MCF 10A (cell line): ENCODE measurements around the gene FLT1. TPM values are rescaled to one million over a fixed set of nuclear protein-coding genes. Genes with fewer than 3 reads are reported as not detected.

ENCODE experiments used
- BruUV-seq: library from RNA; stranded (reverse); fragments of 400-500 nt; replicated peaks from 2 replicates; lab custom pipeline; 2021; lab: Mats Ljungman, UMichigan
- CTCF ChIA-PET: fragments of 300-600 bp; sonication (Branson Sonifier 250); formaldehyde crosslinking; extraction: SDS; loops from one replicate; lab custom pipeline; 2021; ENCODE audit warnings: antibody characterized with exemption, inconsistent platforms; lab: Yijun Ruan, JAX
- POLR2A ChIA-PET: fragments of 300-600, 350-650 bp; sonication (Branson Sonifier 250); formaldehyde crosslinking; extraction: SDS; loops from one replicate; lab custom pipeline; 2020; ENCODE audit warnings: antibody characterized with exemption, inconsistent platforms; lab: Yijun Ruan, JAX
- DNase-seq: peaks from one replicate; pipeline ENCODE4 v3.0.0-alpha.2; 2018; ENCODE audit not compliant: unreplicated experiment
- H3K27ac Mint-ChIP-seq: one replicate; pipeline ENCODE4 v1.8.0; 2022; ENCODE audit warnings: mild to moderate bottlenecking, low read depth, mixed read lengths; ENCODE audit not compliant: unreplicated experiment
- H3K27me3 Mint-ChIP-seq: one replicate; pipeline ENCODE4 v1.8.0; 2022; ENCODE audit warnings: mixed read lengths; ENCODE audit not compliant: insufficient read depth, unreplicated experiment
- H3K36me3 Mint-ChIP-seq: one replicate; pipeline ENCODE4 v1.8.0; 2022; ENCODE audit warnings: mild to moderate bottlenecking, moderate library complexity, mixed read lengths; ENCODE audit not compliant: insufficient read depth, unreplicated experiment
- H3K4me1 Mint-ChIP-seq: one replicate; pipeline ENCODE4 v1.8.0; 2022; ENCODE audit warnings: mixed read lengths; ENCODE audit not compliant: insufficient read depth, unreplicated experiment
- H3K4me3 Mint-ChIP-seq: one replicate; pipeline ENCODE4 v1.8.0; 2022; ENCODE audit warnings: mild to moderate bottlenecking, moderate library complexity, mixed read lengths; ENCODE audit not compliant: unreplicated experiment
- H3K9me3 Mint-ChIP-seq: one replicate; pipeline ENCODE4 v1.8.0; 2022; ENCODE audit warnings: mixed read lengths; ENCODE audit not compliant: unreplicated experiment
- intact Hi-C: fragments of 100-400 bp; cut with micrococcal nuclease; formaldehyde crosslinking; loops from 2 replicates; pipeline ENCODE4 v1.14.1; 2022
- total RNA-seq: library from RNA; stranded (reverse); gene quantifications from 2 replicates; pipeline ENCODE4 v1.2.3, GENCODE V29; 2022
- TF ChIP-seq, protein P1 (sequence below): fragments of 200-600 bp; IDR thresholded peaks from one replicate; pipeline ENCODE4 v1.8.0; 2022; ENCODE audit warnings: antibody characterized with exemption, mild to moderate bottlenecking; ENCODE audit not compliant: unreplicated experiment

The FLT1 gene
- total RNA-seq, 1 experiment from 2014 or later: not detected

DNA sequence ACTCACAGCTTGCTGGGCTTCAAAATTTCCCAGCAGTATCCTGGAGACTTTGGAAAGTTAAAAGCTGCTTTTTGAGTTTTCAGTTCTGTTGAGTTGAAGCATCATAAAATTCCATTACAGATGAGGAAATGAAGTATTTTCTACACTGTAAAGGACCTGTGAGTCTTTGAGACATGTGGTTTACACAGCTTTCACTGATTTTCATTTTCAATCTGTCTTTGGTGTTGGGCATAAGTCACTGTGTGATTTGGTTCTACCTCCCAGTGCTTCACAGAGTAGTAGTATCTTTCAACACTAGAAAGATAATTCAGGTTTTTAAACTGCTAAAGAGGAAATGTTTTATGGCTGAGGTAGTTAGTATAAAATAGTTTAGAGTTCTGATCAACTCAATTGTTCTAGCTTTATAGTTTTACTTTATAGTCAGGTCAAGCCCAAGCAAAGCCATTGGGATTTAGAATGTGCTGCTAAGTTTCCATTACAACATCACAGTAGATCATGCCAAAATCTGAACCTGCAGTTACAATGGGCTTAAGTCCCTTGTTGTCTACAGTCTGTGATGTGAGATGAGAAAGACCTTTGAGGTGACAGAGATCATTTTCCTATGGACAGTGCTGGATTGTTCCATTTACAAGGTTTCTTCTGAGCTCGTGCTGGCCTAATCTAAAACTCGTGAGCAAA is 161.6 kb downstream of the FLT1 start:
- no peak for DNase-seq
- POLR2A ChIA-PET: no interaction called here
- no TSS peak for BruUV-seq
- Mint-ChIP-seq H3K4me3 (no peak overlapping the region), H3K27ac (no peak overlapping the region), H3K36me3 (no peaks in the 10 kb centered on the region), H3K27me3 (no peaks in the 10 kb centered on the region), H3K9me3 (no peaks in the 10 kb centered on the region), H3K4me1 (peaks cover 9% of the 10 kb centered on the region)
- CTCF ChIA-PET: interaction anchor here (0.6 to 2.2 kb wide), 2 partner anchors 9 to 78 kb away, joined by 3 to 11 read pairs; no protein-coding TSS in a partner anchor
- intact Hi-C loops: no loop called here
- TF ChIP-seq, protein P1, sequence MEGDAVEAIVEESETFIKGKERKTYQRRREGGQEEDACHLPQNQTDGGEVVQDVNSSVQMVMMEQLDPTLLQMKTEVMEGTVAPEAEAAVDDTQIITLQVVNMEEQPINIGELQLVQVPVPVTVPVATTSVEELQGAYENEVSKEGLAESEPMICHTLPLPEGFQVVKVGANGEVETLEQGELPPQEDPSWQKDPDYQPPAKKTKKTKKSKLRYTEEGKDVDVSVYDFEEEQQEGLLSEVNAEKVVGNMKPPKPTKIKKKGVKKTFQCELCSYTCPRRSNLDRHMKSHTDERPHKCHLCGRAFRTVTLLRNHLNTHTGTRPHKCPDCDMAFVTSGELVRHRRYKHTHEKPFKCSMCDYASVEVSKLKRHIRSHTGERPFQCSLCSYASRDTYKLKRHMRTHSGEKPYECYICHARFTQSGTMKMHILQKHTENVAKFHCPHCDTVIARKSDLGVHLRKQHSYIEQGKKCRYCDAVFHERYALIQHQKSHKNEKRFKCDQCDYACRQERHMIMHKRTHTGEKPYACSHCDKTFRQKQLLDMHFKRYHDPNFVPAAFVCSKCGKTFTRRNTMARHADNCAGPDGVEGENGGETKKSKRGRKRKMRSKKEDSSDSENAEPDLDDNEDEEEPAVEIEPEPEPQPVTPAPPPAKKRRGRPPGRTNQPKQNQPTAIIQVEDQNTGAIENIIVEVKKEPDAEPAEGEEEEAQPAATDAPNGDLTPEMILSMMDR: no peak

DNA sequence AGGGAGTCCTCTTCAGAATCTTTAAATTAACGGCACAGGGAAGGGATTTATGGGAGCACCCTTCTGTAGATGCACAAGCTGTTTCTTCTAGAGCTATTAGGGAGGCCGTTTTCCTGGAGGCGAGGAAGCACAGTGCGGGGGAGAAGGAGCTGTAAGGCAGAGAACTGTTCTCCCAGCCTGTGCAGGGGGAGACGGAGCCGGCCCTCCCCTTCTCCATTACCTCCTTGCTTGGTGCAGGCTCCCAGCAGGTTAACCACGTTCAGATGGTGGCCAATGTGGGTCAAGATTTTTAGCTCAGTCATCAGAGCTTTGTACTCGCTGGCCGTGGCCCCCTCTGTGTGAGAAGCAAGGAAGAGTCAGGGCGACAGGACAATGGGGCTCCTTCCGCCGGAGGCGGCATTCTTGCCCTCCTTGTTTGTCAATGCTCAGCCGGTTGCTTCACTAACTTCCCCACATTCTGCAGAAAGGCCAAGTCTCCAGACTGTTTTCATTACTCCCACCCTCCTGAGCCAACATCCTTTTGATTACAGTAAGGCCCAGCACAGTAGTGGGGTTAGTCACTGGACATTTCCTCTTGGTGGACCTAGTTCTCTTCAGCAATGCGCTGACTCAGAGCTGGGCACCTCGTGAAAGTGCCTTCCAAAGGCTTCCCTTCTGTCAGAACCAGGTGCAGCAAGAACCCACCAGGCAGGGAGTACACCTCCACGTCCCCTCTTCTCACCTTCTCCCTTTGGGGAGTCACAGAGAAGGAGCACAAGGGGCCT is 165.4 kb downstream of the FLT1 start:
- no peak overlapping the region for H3K27ac Mint-ChIP-seq
- BruUV-seq: no TSS peak

DNA sequence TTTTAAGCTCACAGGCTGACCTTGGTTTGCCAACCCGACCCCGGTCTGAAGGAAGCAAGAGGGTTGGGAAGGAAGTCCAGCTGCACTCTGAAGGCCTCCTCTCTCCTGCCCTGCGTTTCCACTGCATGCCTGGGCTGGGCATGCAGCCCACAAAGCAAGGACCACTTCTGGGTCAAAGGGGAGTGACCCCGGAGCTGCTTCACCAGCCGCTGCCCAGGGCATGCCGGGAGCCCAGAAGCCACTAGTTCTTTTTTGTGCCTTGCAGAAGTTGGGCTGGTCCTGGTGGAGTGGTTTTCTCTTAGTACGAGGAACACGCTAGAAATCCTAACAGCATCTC is 166.7 kb downstream of the FLT1 start:
- no peaks in the 10 kb centered on the region for H3K9me3 Mint-ChIP-seq
- BruUV-seq: no TSS peak
- no peak overlapping the region for H3K27ac Mint-ChIP-seq
- no peaks in the 10 kb centered on the region for H3K4me1 Mint-ChIP-seq
- H3K4me3 Mint-ChIP-seq: no peak overlapping the region
- DNase-seq: no peak
- TF ChIP-seq, protein P1: no peak
- ChIA-PET POLR2A (no interaction called here), CTCF (interaction anchor here (2.5 kb wide), 1 partner anchor 309 kb away, joined by 14 read pairs; no protein-coding TSS in a partner anchor)
- intact Hi-C loops: no loop called here
- no peaks in the 10 kb centered on the region for H3K27me3 Mint-ChIP-seq
- no peaks in the 10 kb centered on the region for H3K36me3 Mint-ChIP-seq

More for the DNA sequence above, 165.4 kb downstream of the FLT1 start:
- H3K4me1 Mint-ChIP-seq: no peaks in the 10 kb centered on the region
- H3K4me3 Mint-ChIP-seq: no peak overlapping the region
- H3K36me3 Mint-ChIP-seq: no peaks in the 10 kb centered on the region
- TF ChIP-seq, protein P1: no peak
- CTCF ChIA-PET: interaction anchor here (0.7 to 2.5 kb wide), 3 partner anchors 17 to 424 kb away, joined by 3 to 14 read pairs (median 4); no protein-coding TSS in a partner anchor
- peak; percentile 4 for DNase-seq
- POLR2A ChIA-PET: no interaction called here
- H3K27me3 Mint-ChIP-seq: no peaks in the 10 kb centered on the region
- intact Hi-C loops: no loop called here
- H3K9me3 Mint-ChIP-seq: no peaks in the 10 kb centered on the region
